Vagina (tissue), 2 donors: ENCODE data around the gene TCAF1. TPM values are rescaled to one million over a fixed set of nuclear protein-coding genes. Genes with fewer than 3 reads are reported as not detected.
"Not testable (repeated sequence)": the region's sequence is repeated elsewhere in the genome, so short reads cannot be mapped to it uniquely, and the experiment has no call there.

ENCODE experiments used
- DNase-seq, 2 donors: peaks; one replicate each; pipeline ENCODE4 v3.0.0-alpha.2; 2017; ENCODE audit errors: extremely low spot score in 2 of 2
- H3K27ac ChIP-seq: fragments of 200-600 bp; sonication (generic); one replicate; pipeline ENCODE4 v1.5.1; 2019
- H3K27me3 ChIP-seq: fragments of 200-600 bp; sonication (generic); one replicate; pipeline ENCODE4 v1.5.1; 2019
- H3K36me3 ChIP-seq, 2 donors: fragments of 200-600 bp; sonication (generic); one replicate each; pipeline ENCODE4 v1.5.1; 2017 to 2019
- H3K4me1 ChIP-seq: fragments of 200-600 bp; sonication (generic); one replicate; pipeline ENCODE4 v1.5.1; 2019
- H3K4me3 ChIP-seq, 2 donors: fragments of 200-600 bp; sonication (generic); 1 replicate in 1 of 2; 2 replicates in 1 of 2; pipeline ENCODE4 v1.5.1; 2016 to 2019
- H3K9me3 ChIP-seq: fragments of 200-600 bp; sonication (generic); one replicate; pipeline ENCODE4 v1.5.1; 2019
- CTCF ChIP-seq, 3 experiments: fragments of 450-650 bp in 2 of 3; fragments of 200-600 bp in 1 of 3; sonication (generic) in 1 of 3; IDR thresholded peaks; one replicate each; pipeline ENCODE4 v1.5.1; 2017 to 2019; ENCODE audit warnings: antibody characterized with exemption in 3 of 3, mild to moderate bottlenecking in 2 of 3, moderate library complexity in 2 of 3
- POLR2AphosphoS5 ChIP-seq, 2 donors: sonication (generic); formaldehyde crosslinking; IDR thresholded peaks; one replicate each; pipeline ENCODE4 v1.9.0; 2017; ENCODE audit warnings: antibody characterized with exemption in 2 of 2, mild to moderate bottlenecking in 2 of 2, low read depth in 1 of 2; ENCODE audit not compliant: insufficient read depth in 1 of 2
- intact Hi-C: fragments of 100-400 bp; cut with DNase I; formaldehyde crosslinking; loops from one replicate; pipeline ENCODE4 v1.15.1; 2023
- total RNA-seq: library from RNA; depleted of rRNA; stranded (reverse); fragments of >200 nt; gene quantifications from one replicate; pipeline ENCODE4 v1.2.3, GENCODE V29; 2016

The TCAF1 gene
- total RNA-seq, 1 donor from 2014 or later: 50.1 TPM

- intact Hi-C loops, H3K27me3 ChIP-seq, H3K27ac ChIP-seq, H3K9me3 ChIP-seq, H3K36me3 ChIP-seq, H3K4me1 ChIP-seq, DNase-seq: not testable (repeated sequence)
- peak in 1 of 3 experiments; percentile 40 for TF ChIP-seq CTCF (IDR thresholded peaks at IDR 0.05)
- peak overlapping the region; percentile 27 to 30 for H3K4me3 ChIP-seq
Measured at GRCh38 chr7:143837223-143837622, 64.8 kb downstream of the TCAF1 start.

GRCh38 chr7:143836622-143837021 lies 65.4 kb downstream of the TCAF1 start:
- H3K4me3 ChIP-seq: peak overlapping the region; percentile 19 to 31
- H3K27ac ChIP-seq, intact Hi-C loops, H3K9me3 ChIP-seq, DNase-seq, H3K27me3 ChIP-seq, H3K4me1 ChIP-seq, H3K36me3 ChIP-seq: not testable (repeated sequence)
- peak in 1 of 2 donors; percentile 40 for TF ChIP-seq POLR2AphosphoS5 (IDR thresholded peaks at IDR 0.05; ENCODE audit: insufficient read depth in 1 of 2, low read depth in 1 of 2)

- H3K27ac ChIP-seq, intact Hi-C loops, H3K9me3 ChIP-seq: not testable (repeated sequence)
Measured at GRCh38 chr7:143836088-143836487, 65.9 kb downstream of the TCAF1 start.

GRCh38 chr7:143826578-143826977 lies 75.4 kb downstream of the TCAF1 start:
- H3K27ac ChIP-seq, H3K4me1 ChIP-seq, intact Hi-C loops, DNase-seq, H3K27me3 ChIP-seq, H3K36me3 ChIP-seq, H3K9me3 ChIP-seq, H3K4me3 ChIP-seq: not testable (repeated sequence)

More at GRCh38 chr7:143836088-143836487, 65.9 kb downstream of the TCAF1 start:
- H3K4me1 ChIP-seq, H3K36me3 ChIP-seq, H3K27me3 ChIP-seq, DNase-seq: not testable (repeated sequence)
- peak overlapping the region in 1 of 2 donors; percentile 31 for H3K4me3 ChIP-seq

GRCh38 chr7:143824295-143825135 lies 77.5 kb downstream of the TCAF1 start:
- H3K27me3 ChIP-seq, H3K9me3 ChIP-seq, H3K4me1 ChIP-seq, intact Hi-C loops, H3K4me3 ChIP-seq, H3K36me3 ChIP-seq, DNase-seq, H3K27ac ChIP-seq: not testable (repeated sequence)

- intact Hi-C loops, H3K9me3 ChIP-seq, H3K4me1 ChIP-seq, DNase-seq, H3K27me3 ChIP-seq, H3K4me3 ChIP-seq, H3K36me3 ChIP-seq, H3K27ac ChIP-seq: not testable (repeated sequence)
Measured at GRCh38 chr7:143823634-143824294, 78.2 kb downstream of the TCAF1 start.

- H3K27me3 ChIP-seq, H3K9me3 ChIP-seq, H3K4me3 ChIP-seq, H3K36me3 ChIP-seq, intact Hi-C loops, H3K27ac ChIP-seq, DNase-seq, H3K4me1 ChIP-seq: not testable (repeated sequence)
Measured at GRCh38 chr7:143821392-143822277, 80.3 kb downstream of the TCAF1 start.

GRCh38 chr7:143817873-143818272 lies 84.1 kb downstream of the TCAF1 start:
- H3K27ac ChIP-seq, DNase-seq, H3K4me3 ChIP-seq, H3K9me3 ChIP-seq, intact Hi-C loops, H3K4me1 ChIP-seq, H3K27me3 ChIP-seq, H3K36me3 ChIP-seq: not testable (repeated sequence)

GRCh38 chr7:143816471-143817133 lies 85.4 kb downstream of the TCAF1 start:
- H3K9me3 ChIP-seq, intact Hi-C loops, H3K36me3 ChIP-seq, H3K27me3 ChIP-seq, DNase-seq, H3K4me1 ChIP-seq, H3K27ac ChIP-seq, H3K4me3 ChIP-seq: not testable (repeated sequence)

GRCh38 chr7:143810639-143811038 lies 91.3 kb downstream of the TCAF1 start:
- H3K27me3 ChIP-seq, H3K4me3 ChIP-seq, H3K36me3 ChIP-seq, H3K27ac ChIP-seq, H3K9me3 ChIP-seq, intact Hi-C loops, DNase-seq, H3K4me1 ChIP-seq: not testable (repeated sequence)

GRCh38 chr7:143806664-143807071 lies 95.3 kb downstream of the TCAF1 start:
- H3K27me3 ChIP-seq, DNase-seq, H3K9me3 ChIP-seq, H3K27ac ChIP-seq, intact Hi-C loops, H3K4me3 ChIP-seq, H3K36me3 ChIP-seq, H3K4me1 ChIP-seq: not testable (repeated sequence)
